Measurements from ENCODE around the gene PDCL2.

- TF ChIP-seq POLR2A (IDR thresholded peaks at IDR 0.05) (no peak), CTCF (IDR thresholded peaks at IDR 0.05) (no peak)
Observed at GRCh38 chr4:55510685-55511084, 81.4 kb downstream of the PDCL2 start.

Data from Peyer's patch (tissue), 4 donors.